EL (cell line): Measurements from ENCODE around the gene NTS.

Source experiments
- DNase-seq: peaks from one replicate; pipeline ENCODE4 v3.0.0-alpha.2; 2016

Gene NTS

DNA sequence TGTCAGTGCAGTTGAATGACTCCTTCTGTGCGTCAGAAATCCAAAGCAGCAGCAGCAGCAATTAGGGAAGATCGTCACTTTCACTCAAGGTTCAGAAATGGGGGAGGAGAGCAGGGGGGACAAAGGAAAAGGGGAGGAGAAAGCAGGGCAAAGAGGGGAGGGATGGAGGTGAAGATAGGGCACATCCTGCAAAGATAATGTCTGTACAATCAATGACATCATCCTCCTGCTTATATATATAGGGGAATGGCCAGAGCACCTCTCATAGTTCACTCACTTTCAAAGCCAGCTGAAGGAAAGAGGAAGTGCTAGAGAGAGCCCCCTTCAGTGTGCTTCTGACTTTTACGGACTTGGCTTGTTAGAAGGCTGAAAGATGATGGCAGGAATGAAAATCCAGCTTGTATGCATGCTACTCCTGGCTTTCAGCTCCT is at the start of gene NTS:
NTS (plus strand) TSS at position 265 of the 431 bp plus-strand sequence; CDS start at position 374, 109 bp downstream.
- DNase-seq: peak; percentile 2

DNA sequence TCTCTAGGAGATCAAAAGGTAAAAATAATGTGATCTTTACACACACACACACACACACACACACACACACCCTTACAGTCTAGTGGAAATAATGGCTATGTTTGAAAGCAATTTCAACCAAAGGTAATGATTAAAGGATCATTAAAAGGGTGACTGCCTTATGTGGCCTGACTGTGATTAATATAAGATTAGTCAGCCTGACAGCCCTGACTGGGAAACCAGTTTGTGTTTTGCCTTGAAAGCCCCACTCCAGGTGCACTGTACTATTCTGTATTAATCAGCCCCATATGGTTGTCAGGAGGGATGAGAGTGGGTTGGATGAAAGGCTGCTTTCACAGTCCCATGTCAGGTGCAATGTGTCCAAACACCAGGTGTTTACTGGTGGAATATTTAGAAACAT is 48.3 kb upstream of the NTS start:
- no peak for DNase-seq

- DNase-seq: no peak
These were observed 45.5 kb upstream of the NTS start for GRCh38 chr12:85828576-85828975.

- DNase-seq: peak; percentile 9
These were observed 44.7 kb upstream of the NTS start for GRCh38 chr12:85829391-85829790.

DNA sequence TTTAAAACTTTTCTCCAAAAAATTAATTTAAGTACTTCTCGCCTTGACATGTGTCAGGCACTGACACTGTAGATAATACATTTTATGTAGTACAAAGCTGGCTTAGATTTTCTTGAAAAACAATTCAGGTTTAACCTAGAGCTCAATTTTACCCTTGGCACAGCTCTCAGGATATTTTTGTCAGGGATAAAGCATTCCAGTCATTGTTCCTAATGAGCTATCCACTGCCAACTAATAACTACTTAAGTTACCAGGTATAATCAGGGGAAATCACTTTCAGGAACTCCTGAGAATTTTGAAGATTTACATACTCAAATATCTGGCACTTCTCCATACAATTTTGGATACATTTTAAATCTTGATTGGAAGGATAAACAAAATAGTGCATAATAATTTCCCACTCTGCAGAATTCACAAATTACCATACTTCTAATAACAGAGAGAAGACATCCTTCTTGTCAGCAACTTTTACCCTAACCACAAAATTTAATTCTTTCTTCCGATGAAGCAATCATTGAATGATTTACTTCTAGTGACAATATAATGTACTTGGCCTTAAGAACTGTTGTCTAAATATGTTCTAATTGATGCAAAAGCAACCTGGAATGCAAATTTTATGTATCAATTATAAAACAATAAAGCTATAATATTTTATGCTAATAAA is 42.6 kb upstream of the NTS start:
- DNase-seq: no peak

DNA sequence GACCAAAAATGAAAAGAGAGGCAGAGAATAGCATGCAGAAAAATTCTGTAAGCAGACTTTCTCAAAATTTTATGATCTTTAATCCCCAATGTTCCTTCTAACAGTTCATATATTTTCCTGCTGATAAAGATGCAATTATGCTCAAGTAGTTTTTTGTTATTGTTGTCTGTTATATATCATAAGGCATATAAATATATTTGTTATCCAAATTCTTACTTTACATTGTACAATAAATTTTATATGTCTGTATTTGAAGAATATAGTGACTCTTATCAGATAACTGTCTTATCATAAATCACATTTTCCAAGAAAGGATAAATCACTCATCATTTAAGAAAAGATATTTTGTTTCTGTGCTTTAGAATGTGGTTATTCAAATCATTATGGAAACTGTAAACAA is 40.5 kb upstream of the NTS start:
- DNase-seq: no peak

GRCh38 chr12:85834378-85834777 is 39.7 kb upstream of the NTS start:
- DNase-seq: no peak

DNA sequence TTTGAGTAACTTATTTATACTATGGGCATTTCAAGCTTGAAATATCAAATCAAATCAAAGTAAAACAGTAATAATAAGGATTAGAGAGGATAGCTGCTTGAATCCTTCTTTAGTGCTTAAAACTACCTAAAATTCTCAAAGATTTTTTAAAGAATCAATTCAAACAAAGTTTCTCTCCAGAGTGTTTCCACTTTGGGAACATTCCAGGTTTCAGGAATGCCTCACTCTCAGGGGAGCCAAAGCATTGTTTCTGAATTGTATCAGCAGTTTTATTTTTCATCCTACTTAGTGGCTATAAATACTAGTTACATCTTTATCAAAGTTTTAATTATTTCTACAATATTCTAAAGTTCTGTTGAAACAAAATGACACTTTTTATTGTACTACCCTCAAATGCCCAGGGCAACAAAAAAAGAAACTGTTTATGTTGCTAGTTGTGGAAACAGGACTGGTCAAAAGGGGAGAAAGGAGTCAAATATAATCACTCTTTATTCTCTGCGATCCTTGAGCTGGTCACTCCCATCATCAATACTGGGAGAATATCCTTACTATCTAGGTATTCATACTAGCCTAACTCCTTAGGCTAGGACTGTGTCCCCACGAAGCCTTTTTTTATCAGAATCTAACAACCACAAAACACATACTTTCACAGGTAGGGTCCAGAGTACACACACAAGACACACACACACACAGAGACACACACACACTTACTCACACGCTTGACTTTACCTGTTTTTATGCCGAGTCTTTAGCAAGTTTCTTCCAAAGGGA is 38.5 kb upstream of the NTS start:
- no peak for DNase-seq

DNA sequence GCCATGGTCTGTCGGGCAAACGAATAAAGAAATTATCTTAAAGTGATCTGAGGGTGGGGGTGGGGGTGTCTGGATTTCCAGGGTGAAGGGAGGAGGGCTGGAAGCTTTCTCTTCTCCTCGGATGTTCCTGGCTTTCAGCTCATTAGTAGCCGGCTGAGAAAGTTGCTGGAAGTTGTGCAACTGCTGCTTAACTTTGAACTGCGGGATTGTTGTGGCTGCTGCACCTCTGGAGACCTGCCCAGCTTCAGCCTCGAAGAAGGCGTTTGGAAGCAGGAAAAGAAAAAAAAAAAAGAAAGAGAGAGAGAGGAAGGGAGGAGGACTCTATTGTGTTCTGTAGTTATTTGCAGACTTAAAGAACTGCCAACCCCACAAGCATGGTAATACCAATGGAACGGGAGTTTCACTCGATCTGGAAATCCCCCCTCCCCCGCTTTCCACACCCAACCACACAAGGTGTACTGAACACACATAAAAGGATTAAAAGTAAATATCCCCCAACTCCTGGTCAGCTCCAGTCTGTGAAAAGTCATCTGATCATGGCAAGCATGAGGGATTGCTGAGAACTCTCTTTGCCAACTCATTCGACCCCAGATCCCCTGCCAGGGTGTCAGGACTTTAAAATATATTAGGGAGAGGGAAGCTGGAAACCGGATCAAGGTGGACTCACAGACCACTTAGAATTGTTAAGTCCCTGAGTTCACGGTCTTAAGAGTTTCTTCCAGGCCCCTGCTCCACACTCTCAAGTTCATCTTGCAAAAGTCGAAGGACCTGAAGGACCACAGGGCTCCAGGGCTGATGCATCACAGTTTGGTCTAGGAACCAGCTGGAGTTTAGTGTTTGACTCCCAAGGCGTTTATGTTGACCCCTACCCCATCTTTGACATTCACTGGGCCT is 37.7 kb upstream of the NTS start, which contains the start of gene RASSF9:
RASSF9 (minus strand) TSS at position 213 of the 894 bp plus-strand sequence; CDS start at position 5, 208 bp downstream.
- peak; percentile 30 for DNase-seq

DNA sequence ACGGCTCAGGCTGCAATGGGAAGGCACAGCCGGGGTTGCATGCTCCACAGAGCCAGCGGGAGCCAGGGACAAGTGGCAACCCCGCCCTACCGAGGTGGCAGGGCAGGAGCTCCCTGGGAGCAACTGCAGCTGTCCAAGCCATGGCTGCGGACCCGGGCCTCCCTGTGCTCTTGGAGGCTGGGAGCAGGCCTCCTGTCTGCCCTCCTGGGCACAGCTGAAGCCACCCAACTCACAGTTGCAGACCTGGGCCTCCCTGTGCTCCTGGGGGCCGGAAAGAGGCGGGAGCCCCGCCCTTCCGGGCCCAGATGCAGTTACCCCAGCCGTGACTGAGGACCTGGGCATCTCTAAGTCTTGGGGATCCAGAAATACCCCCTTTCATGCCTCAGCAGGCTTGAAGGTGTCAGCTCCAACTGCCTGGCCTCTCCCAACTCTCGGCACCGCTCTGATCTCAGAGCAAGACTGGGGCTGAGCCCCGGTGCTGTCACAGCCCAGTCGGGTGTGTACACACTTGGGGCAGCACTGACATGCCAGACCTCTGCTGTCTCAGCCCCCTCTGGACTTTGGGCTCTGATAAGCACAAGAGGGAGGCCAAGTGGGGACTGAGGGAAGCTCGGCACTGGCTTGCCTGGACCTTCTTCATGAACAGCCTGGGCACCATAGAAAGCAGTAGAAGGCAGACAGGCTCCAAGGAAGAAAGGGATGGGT is 30.3 kb upstream of the NTS start:
- DNase-seq: no peak

DNA sequence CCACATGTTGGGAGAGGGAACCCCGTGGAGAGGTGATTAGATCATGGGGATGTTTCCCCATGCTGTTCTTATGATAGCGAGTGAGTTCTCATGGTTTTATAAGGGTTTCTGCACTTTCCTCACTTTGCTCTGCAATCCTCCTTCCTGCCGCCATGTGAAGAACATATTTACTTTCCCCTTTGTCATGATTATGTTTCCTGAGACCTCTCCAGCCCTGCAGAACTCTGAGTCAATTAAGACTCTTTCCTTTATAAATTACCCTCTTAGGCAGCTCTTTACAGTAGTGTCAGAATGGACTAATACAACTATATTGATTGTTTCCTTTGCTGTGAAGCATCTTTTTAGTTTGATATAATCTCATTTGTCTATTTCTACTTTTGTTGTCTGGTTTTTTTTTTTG is 24.8 kb upstream of the NTS start:
- DNase-seq: no peak

DNA sequence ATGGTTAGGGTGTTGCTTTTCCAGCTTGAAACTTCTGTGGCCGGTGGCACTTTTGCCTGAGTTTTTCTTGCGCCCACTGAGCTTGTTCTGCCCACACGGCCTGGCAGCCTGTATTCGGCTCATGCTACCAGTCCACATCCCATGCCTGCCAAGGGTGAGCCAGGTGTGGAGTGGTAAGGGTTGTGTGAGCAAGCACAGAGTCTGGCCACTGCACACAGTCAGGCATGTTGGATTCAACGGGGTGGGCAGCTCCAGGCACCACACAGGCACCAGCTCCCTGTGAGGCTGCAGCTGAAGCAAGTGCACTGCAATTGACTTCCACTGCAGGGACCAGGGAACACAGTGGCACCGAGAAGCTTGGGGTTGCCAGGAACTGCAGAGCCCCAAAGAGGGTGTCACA is 18.8 kb upstream of the NTS start:
- no peak for DNase-seq

DNA sequence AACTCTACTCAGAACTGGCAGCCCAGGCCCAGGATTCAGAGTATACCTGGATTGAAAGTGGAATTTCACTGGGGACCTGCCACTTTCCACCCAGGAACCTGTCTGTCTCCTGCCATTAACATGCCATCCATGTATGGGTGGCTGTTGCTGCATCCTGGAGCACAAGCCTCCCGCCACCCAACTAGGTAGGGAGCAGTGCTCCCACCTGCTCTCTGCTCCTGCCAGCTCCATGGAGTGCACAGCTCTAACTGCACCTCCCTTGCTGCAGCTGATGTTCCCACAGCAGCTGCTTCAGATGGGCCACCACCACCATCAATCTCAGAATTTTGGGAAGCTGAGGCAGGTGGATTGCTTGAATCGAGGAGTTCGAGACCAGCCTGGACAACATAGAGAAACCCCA is 17.1 kb upstream of the NTS start:
- no peak for DNase-seq

GRCh38 chr12:85865890-85866289 is 8.2 kb upstream of the NTS start:
- peak; percentile 9 for DNase-seq

GRCh38 chr12:85866986-85867776 is 6.9 kb upstream of the NTS start:
- peak; percentile 55 for DNase-seq

- peak; percentile 45 for DNase-seq
These were observed 1.5 kb upstream of the NTS start for GRCh38 chr12:85872497-85873091.

DNA sequence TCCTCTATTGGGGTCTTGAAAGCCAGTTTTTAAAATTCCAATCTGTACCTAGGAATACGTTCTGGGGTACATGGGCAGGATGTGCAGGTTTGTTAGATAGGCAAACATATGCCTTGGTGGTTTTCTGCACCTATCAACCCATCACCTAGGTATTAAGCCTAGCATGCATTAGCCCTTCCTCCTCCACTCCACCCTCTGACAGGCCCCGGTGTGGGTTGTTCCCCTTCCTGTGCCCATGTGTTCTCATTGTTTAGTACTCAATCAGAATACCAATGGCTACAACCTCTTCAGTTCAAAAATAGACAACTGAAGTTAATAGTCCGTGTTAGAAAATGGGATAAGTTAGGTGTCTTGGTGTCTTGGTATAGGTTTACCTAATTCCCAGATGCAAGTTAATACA is 3.4 kb downstream of the NTS start:
- no peak for DNase-seq

DNA sequence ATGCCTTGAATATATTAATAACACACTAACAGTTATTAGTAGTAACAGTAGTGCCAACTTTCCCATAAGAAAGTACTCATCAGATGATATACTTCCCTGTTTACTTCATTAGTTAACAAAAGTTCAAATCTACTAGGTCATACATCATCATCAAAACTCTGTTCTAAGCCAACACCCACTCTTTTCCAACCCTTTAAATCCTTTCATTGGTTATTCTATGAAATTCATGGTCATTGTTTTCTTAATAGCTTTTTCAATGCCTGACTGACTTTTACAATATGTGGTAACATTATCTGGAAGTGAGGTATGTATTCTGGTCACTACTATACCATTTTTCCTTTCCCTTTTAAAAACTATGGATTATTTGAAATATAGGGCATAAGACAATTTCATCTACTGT is 9.7 kb downstream of the NTS start:
- DNase-seq: no peak

GRCh38 chr12:85894653-85895052 is 20.6 kb downstream of the NTS start:
- no peak for DNase-seq

DNA sequence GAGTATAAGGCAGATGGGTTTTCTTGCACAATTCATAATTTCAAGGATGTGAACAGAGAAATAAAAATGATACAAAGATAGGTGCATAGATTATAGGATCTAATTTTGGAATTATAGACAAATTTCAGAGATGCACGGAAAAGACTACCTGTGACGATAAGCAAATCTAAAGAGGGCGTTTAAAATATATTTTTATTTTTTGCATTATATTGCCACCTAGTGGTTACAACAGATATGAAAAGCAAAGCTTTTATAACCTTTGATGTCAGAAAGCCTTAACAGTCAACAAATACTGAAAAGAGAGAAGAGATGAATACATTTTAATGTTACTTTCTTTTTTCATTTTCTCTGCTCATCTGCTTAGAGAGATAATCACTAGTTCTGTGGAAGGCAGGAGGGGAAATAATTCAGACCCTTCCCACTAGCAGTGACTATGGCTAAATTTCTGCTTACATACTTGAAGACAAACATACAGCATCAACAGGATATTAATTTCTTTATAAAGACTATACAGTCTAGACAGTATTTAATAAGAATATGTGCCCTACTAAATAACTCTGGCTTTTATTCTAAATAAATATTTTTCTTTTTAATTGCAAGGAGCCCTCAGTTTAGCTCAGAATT is 46.3 kb downstream of the NTS start:
- DNase-seq: peak; percentile 9

DNA sequence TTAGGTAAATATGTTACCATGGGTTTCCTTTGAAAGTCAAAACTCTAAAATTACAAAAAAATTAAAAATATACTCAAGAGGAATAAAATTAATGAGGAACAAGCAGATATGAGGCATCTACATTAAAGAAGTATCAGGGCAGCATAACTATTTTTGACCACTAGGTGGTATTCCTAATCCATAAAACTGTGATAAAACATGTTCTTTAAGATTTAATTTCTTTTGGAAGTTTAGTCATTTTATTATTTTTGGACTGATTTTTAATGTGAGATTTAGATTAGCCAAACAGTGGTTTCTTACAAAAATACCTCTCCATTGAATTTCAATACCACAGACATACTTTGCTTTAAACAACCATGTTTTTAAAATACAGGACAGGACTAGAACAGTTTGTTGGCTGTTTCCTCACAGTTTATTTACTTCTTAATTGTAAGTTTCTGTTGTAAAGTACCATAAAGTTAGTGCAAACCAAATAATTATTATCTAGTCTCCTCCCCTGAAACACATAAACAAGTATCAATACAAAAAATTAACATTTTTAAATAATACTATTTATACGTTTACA is 49.8 kb downstream of the NTS start:
- DNase-seq: peak; percentile 4
